Measurements from ENCODE around the gene POLN.

- TF ChIP-seq CTCF (IDR thresholded peaks at IDR 0.05): no peak
- no peak for TF ChIP-seq POLR2A (IDR thresholded peaks at IDR 0.05)
These were observed 30.9 kb upstream of the POLN start for GRCh38 chr4:2272828-2273120.

Measured in uterus (tissue), 2 donors.